H9 (cell line): ENCODE measurements around the gene AK9. TPM values are rescaled to one million over a fixed set of nuclear protein-coding genes. Genes with fewer than 3 reads are reported as not detected.

ENCODE experiments used
- DNase-seq: peaks from one replicate; pipeline ENCODE4 v3.0.0-alpha.2; 2017
- H2AFZ ChIP-seq: one replicate; pipeline ENCODE4 v1.6.1; 2013; ENCODE audit warnings: mild to moderate bottlenecking, low read length, control low read depth, moderate library complexity
- H2AK5ac ChIP-seq: 2 replicates; pipeline ENCODE4 v1.6.1; 2013; ENCODE audit warnings: low read length, control low read depth, mixed read lengths; ENCODE audit not compliant: insufficient read length
- H2BK120ac ChIP-seq: one replicate; pipeline ENCODE4 v1.6.1; 2013; ENCODE audit warnings: low read depth, mild to moderate bottlenecking, low read length, control low read depth, inconsistent platforms; ENCODE audit not compliant: poor library complexity, severe bottlenecking
- H2BK12ac ChIP-seq: 2 replicates; pipeline ENCODE4 v1.6.1; 2013; ENCODE audit warnings: low read length, control low read depth, mixed read lengths, low read depth; ENCODE audit not compliant: insufficient read length
- H2BK15ac ChIP-seq: 2 replicates; pipeline ENCODE4 v1.6.1; 2013; ENCODE audit warnings: low read depth, low read length, control low read depth
- H2BK20ac ChIP-seq: one replicate; pipeline ENCODE4 v1.6.1; 2013; ENCODE audit warnings: low read depth, mild to moderate bottlenecking, low read length, control low read depth, inconsistent platforms; ENCODE audit not compliant: poor library complexity, severe bottlenecking
- H2BK5ac ChIP-seq: 2 replicates; pipeline ENCODE4 v1.6.1; 2013; ENCODE audit warnings: low read length, control low read depth, mixed read lengths; ENCODE audit not compliant: insufficient read length
- H3K14ac ChIP-seq: 2 replicates; pipeline ENCODE4 v1.6.1; 2013; ENCODE audit warnings: low read length, control low read depth; ENCODE audit not compliant: insufficient read depth
- H3K18ac ChIP-seq: 2 replicates; pipeline ENCODE4 v1.6.1; 2013; ENCODE audit warnings: low read depth, mild to moderate bottlenecking, mixed read lengths, low read length, control low read depth; ENCODE audit not compliant: insufficient read length
- H3K23ac ChIP-seq: 2 replicates; pipeline ENCODE4 v1.6.1; 2013; ENCODE audit warnings: low read length, control low read depth, mixed read lengths, low read depth; ENCODE audit not compliant: insufficient read length
- H3K23me2 ChIP-seq: 2 replicates; pipeline ENCODE4 v1.6.1; 2013; ENCODE audit warnings: low read depth, mild to moderate bottlenecking, mixed read lengths, low read length, control low read depth; ENCODE audit not compliant: insufficient read length, poor library complexity, severe bottlenecking
- H3K27ac ChIP-seq: 2 replicates; pipeline ENCODE4 v1.5.1; 2013; ENCODE audit warnings: low read length, control low read depth, mixed read lengths, low read depth; ENCODE audit not compliant: insufficient read length
- H3K27me3 ChIP-seq: 2 replicates; pipeline ENCODE4 v1.6.1; 2013; ENCODE audit warnings: low read length, control low read depth, inconsistent platforms; ENCODE audit not compliant: insufficient read depth
- H3K4ac ChIP-seq: 2 replicates; pipeline ENCODE4 v1.6.1; 2013; ENCODE audit warnings: low read depth, mild to moderate bottlenecking, control low read depth, inconsistent platforms, low read length, moderate library complexity
- H3K4me1 ChIP-seq: 2 replicates; pipeline ENCODE4 v1.6.1; 2013; ENCODE audit warnings: low read length, control low read depth, inconsistent platforms; ENCODE audit not compliant: insufficient read depth
- H3K4me2 ChIP-seq: 2 replicates; pipeline ENCODE4 v1.6.1; 2013; ENCODE audit warnings: low read length, control low read depth, mixed read lengths; ENCODE audit not compliant: insufficient read length, insufficient read depth
- H3K56ac ChIP-seq: 2 replicates; pipeline ENCODE4 v1.6.1; 2013; ENCODE audit warnings: low read depth, mild to moderate bottlenecking, mixed read lengths, low read length, control low read depth; ENCODE audit not compliant: insufficient read length
- H3K79me1 ChIP-seq: 2 replicates; pipeline ENCODE4 v1.6.1; 2013; ENCODE audit warnings: low read depth, mild to moderate bottlenecking, moderate library complexity, low read length, control low read depth, inconsistent platforms; ENCODE audit not compliant: insufficient read depth, poor library complexity, severe bottlenecking
- H3K79me2 ChIP-seq: 2 replicates; pipeline ENCODE4 v1.6.1; 2013; ENCODE audit warnings: low read length, control low read depth, inconsistent platforms; ENCODE audit not compliant: insufficient read depth
- H3K9ac ChIP-seq: 2 replicates; pipeline ENCODE4 v1.6.1; 2013; ENCODE audit warnings: low read length, control low read depth, mixed read lengths; ENCODE audit not compliant: insufficient read length; ENCODE audit errors: extremely low read depth
- H3K9me3 ChIP-seq: one replicate; pipeline ENCODE4 v1.6.1; 2013; ENCODE audit warnings: low read depth, low read length, inconsistent platforms; ENCODE audit not compliant: control insufficient read depth
- H3T11ph ChIP-seq: one replicate; pipeline ENCODE4 v1.6.1; 2013; ENCODE audit warnings: mild to moderate bottlenecking, low read length, control low read depth, inconsistent platforms
- H4K20me1 ChIP-seq: one replicate; pipeline ENCODE4 v1.6.1; 2013; ENCODE audit not compliant: control insufficient read depth, insufficient read length, insufficient read depth
- H4K5ac ChIP-seq: 2 replicates; pipeline ENCODE4 v1.6.1; 2013; ENCODE audit warnings: low read depth, mild to moderate bottlenecking, mixed read lengths, low read length, control low read depth; ENCODE audit not compliant: insufficient read length
- H4K8ac ChIP-seq: replicated peaks from 2 replicates; pipeline ENCODE4 v1.6.1; 2013; ENCODE audit warnings: low read length, control low read depth, mixed read lengths, low read depth; ENCODE audit not compliant: insufficient read length
- H4K91ac ChIP-seq: 2 replicates; pipeline ENCODE4 v1.6.1; 2013; ENCODE audit warnings: low read depth, mild to moderate bottlenecking, moderate library complexity, mixed read lengths, low read length, control low read depth; ENCODE audit not compliant: insufficient read length
- H3K27ac Mint-ChIP-seq, 3 experiments: 2 replicates in 2 of 3; 3 replicates in 1 of 3; pipeline ENCODE4 v1.8.0; 2020 to 2021; ENCODE audit warnings: mixed read lengths in 3 of 3, mild to moderate bottlenecking in 1 of 3, moderate library complexity in 1 of 3
- H3K27me3 Mint-ChIP-seq: 2 replicates; pipeline ENCODE4 v1.8.0; 2021; ENCODE audit warnings: low read depth, mild to moderate bottlenecking, moderate library complexity, mixed read lengths
- H3K36me3 Mint-ChIP-seq, 3 experiments: 2 replicates in 2 of 3; 3 replicates in 1 of 3; pipeline ENCODE4 v1.8.0; 2020 to 2021; ENCODE audit warnings: low read depth in 3 of 3, mixed read lengths in 3 of 3; ENCODE audit not compliant: insufficient read depth in 1 of 3
- H3K4me1 Mint-ChIP-seq, 2 experiments: 2 replicates each; pipeline ENCODE4 v1.8.0; 2020; ENCODE audit warnings: mixed read lengths in 2 of 2
- H3K4me3 Mint-ChIP-seq, 2 experiments: 2 replicates in 1 of 2; 3 replicates in 1 of 2; pipeline ENCODE4 v1.8.0; 2020 to 2021; ENCODE audit warnings: mild to moderate bottlenecking in 2 of 2, mixed read lengths in 2 of 2, moderate library complexity in 1 of 2
- H3K9me3 Mint-ChIP-seq, 2 experiments: 2 replicates in 1 of 2; 3 replicates in 1 of 2; pipeline ENCODE4 v1.8.0; 2020; ENCODE audit warnings: mild to moderate bottlenecking in 2 of 2, mixed read lengths in 2 of 2, moderate library complexity in 1 of 2
- WGBS: extraction: QIAGEN DNeasy Blood & Tissue Kit; methylation state at CpG from one replicate; pipeline ENCODE4 v1.1.7; 2013; ENCODE audit warnings: missing lambda C conversion rate, low lambda C conversion rate, mixed read lengths; ENCODE audit not compliant: insufficient read length; ENCODE audit errors: extremely low coverage; 5-methylcytosine and 5-hydroxymethylcytosine counted together
- total RNA-seq: library from RNA; stranded (reverse); gene quantifications from 2 replicates; pipeline ENCODE4 v1.2.1, GENCODE V29; 2021
- TF ChIP-seq, protein P1 (sequence below): fragments of 200-600 bp; sonication (generic); conservative IDR thresholded peaks from 3 replicates; pipeline ENCODE4 v1.8.0; 2021; ENCODE audit warnings: antibody characterized with exemption, mild to moderate bottlenecking

Gene AK9
- total RNA-seq, 1 experiment from 2014 or later, result 2.3 TPM

DNA sequence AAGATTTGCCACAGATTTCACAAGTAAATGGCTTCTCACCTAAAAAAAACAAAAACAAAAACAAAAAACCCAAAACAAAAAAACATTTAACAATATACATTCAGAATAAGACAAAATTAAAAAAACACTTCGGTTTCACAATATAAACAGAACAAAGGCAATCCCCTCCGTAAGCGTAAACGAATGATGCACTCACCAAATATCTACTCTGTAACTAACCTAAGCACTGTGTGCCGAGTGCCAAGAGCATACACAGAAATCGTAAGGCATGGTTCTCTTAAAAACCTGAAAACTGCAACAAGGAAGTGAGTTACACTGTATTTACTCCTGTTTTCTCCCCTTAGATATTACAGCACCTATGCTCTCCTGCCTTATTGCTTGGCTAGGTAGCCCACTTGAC, 223.3 kb downstream of the AK9 start:
- TF ChIP-seq, protein P1, sequence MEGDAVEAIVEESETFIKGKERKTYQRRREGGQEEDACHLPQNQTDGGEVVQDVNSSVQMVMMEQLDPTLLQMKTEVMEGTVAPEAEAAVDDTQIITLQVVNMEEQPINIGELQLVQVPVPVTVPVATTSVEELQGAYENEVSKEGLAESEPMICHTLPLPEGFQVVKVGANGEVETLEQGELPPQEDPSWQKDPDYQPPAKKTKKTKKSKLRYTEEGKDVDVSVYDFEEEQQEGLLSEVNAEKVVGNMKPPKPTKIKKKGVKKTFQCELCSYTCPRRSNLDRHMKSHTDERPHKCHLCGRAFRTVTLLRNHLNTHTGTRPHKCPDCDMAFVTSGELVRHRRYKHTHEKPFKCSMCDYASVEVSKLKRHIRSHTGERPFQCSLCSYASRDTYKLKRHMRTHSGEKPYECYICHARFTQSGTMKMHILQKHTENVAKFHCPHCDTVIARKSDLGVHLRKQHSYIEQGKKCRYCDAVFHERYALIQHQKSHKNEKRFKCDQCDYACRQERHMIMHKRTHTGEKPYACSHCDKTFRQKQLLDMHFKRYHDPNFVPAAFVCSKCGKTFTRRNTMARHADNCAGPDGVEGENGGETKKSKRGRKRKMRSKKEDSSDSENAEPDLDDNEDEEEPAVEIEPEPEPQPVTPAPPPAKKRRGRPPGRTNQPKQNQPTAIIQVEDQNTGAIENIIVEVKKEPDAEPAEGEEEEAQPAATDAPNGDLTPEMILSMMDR, result no peak
- WGBS, result no CpG with 5 or more reads among the region's 6 CpGs
- H3K27ac ChIP-seq, result no peak overlapping the region

More for the DNA sequence above, 223.3 kb downstream of the AK9 start:
- H2BK12ac ChIP-seq, result no peak overlapping the region
- no peak overlapping the region for H3K4me3 Mint-ChIP-seq
- H2AK5ac ChIP-seq, result no peak overlapping the region
- no peak overlapping the region for H3T11ph ChIP-seq
- no peak overlapping the region for H2BK20ac ChIP-seq
- H2BK15ac ChIP-seq, result no peak overlapping the region
- H3K56ac ChIP-seq, result no peak overlapping the region
- peaks cover 54 to 95% (median 95%) of the 10 kb centered on the region in 3 experiments for H3K36me3 Mint-ChIP-seq
- H3K4me2 ChIP-seq, result no peak overlapping the region
- no peak overlapping the region for H4K8ac ChIP-seq
- no peak overlapping the region for H2BK120ac ChIP-seq
- peaks cover 7 to 12% of the 10 kb centered on the region in 2 experiments; a peak in 3 of 4 replicates for H3K4me1 Mint-ChIP-seq
- H3K79me2 ChIP-seq, result no peaks in the 10 kb centered on the region
- H3K4me1 ChIP-seq, result no peaks in the 10 kb centered on the region
- no peaks in the 10 kb centered on the region for H4K20me1 ChIP-seq
- H3K23me2 ChIP-seq, result no peaks in the 10 kb centered on the region
- no peaks in the 10 kb centered on the region for H3K27me3 Mint-ChIP-seq
- H3K14ac ChIP-seq, result no peak overlapping the region
- no peaks in the 10 kb centered on the region for H3K27me3 ChIP-seq
- H3K79me1 ChIP-seq, result peaks cover 3% of the 10 kb centered on the region
- H3K9me3 Mint-ChIP-seq, result no peaks in the 10 kb centered on the region
- no peak for DNase-seq
- no peak overlapping the region for H2BK5ac ChIP-seq
- no peak overlapping the region for H2AFZ ChIP-seq
- no peak overlapping the region for H3K4ac ChIP-seq
- no peak overlapping the region for H4K5ac ChIP-seq
- H3K27ac Mint-ChIP-seq, result no peak overlapping the region
- H4K91ac ChIP-seq, result no peak overlapping the region
- H3K18ac ChIP-seq, result no peak overlapping the region
- H3K23ac ChIP-seq, result no peak overlapping the region
- H3K9ac ChIP-seq, result no peak overlapping the region
- no peaks in the 10 kb centered on the region for H3K9me3 ChIP-seq
